Ovary (tissue), 3 donors: ENCODE measurements around the gene TANC1.

Source experiments
- EP300 ChIP-seq: sonication (generic); formaldehyde crosslinking; IDR thresholded peaks from one replicate; pipeline ENCODE4 v1.6.1; 2017; ENCODE audit warnings: antibody characterized with exemption
- TF ChIP-seq, protein P1 (sequence below), 3 donors: fragments of 450-650 bp in 2 of 3; fragments of 200-600 bp in 1 of 3; IDR thresholded peaks; one replicate each; pipeline versions ENCODE4 v1.5.1 to v1.8.0; 2016 to 2022; ENCODE audit warnings: antibody characterized with exemption in 3 of 3, mild to moderate bottlenecking in 1 of 3
- donor health status: DM: no; HTN: no; CAD: no.

GRCh38 chr2:159131267-159131913 is 162.9 kb downstream of the TANC1 start:
- TF ChIP-seq, protein P1, sequence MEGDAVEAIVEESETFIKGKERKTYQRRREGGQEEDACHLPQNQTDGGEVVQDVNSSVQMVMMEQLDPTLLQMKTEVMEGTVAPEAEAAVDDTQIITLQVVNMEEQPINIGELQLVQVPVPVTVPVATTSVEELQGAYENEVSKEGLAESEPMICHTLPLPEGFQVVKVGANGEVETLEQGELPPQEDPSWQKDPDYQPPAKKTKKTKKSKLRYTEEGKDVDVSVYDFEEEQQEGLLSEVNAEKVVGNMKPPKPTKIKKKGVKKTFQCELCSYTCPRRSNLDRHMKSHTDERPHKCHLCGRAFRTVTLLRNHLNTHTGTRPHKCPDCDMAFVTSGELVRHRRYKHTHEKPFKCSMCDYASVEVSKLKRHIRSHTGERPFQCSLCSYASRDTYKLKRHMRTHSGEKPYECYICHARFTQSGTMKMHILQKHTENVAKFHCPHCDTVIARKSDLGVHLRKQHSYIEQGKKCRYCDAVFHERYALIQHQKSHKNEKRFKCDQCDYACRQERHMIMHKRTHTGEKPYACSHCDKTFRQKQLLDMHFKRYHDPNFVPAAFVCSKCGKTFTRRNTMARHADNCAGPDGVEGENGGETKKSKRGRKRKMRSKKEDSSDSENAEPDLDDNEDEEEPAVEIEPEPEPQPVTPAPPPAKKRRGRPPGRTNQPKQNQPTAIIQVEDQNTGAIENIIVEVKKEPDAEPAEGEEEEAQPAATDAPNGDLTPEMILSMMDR (IDR thresholded peaks at IDR 0.05), result no peak
- no peak for TF ChIP-seq EP300
